Stimulated activated CD8-positive, alpha-beta memory T cell treated with anti-CD3 and anti-CD28 coated beads, Interleukin-4, amount 100 ng/mL, for 4 hours (primary cell): ENCODE data around the gene FGD2.
A peak's percentile ranks its signal among the peaks of the same experiment; 100 is the strongest.

Experiments used
- DNase-seq, 2 donors: peaks; one replicate each; pipeline ENCODE4 v3.0.0-alpha.2; 2020; ENCODE audit warnings: low read depth in 2 of 2, low spot score in 1 of 2

The FGD2 gene, protein sequence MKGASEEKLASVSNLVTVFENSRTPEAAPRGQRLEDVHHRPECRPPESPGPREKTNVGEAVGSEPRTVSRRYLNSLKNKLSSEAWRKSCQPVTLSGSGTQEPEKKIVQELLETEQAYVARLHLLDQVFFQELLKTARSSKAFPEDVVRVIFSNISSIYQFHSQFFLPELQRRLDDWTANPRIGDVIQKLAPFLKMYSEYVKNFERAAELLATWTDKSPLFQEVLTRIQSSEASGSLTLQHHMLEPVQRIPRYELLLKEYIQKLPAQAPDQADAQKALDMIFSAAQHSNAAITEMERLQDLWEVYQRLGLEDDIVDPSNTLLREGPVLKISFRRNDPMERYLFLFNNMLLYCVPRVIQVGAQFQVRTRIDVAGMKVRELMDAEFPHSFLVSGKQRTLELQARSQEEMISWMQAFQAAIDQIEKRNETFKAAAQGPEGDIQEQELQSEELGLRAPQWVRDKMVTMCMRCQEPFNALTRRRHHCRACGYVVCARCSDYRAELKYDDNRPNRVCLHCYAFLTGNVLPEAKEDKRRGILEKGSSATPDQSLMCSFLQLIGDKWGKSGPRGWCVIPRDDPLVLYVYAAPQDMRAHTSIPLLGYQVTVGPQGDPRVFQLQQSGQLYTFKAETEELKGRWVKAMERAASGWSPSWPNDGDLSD

DNA sequence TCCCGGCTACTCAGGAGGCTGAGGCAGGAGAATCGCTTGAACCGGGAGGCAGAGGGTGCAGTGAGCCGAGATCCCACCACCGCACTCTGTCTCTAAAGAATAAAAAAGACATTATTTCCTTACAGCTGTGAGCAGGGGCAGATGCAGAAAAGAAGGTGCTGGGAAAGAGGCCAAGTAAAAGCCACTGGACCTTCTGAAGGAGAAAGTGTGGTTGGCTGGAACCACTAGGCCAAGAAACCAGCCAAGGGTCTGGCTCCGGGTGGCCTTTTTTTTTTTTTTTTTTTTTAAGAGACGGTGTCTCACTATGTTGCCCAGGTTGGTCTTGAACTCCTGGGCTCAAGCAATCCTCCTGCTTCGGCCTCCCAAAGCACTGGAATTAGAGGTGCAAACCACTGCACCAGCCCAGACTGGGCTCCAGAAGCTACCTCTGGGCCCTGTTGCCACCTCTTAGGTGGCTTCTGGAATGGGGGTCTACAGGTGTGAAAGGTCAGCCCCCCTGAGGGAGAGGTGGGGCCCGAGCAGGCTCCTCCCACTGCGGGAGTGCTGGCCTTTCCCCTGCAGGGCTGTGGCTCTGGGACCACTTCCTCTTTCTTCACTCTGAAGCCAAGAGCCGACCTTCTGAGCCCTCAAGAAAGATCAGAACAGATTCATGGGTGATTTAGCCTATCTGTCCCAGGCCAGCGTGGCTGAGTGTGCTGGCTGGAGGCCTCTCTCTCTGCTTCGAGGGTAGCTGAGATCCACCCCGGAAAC, at the start of gene FGD2:
TSS of gene FGD2 (plus strand) at position 595 of the 750 bp plus-strand sequence. CDS start 163 bp downstream, outside the sequence.
- DNase-seq = no peak

DNA sequence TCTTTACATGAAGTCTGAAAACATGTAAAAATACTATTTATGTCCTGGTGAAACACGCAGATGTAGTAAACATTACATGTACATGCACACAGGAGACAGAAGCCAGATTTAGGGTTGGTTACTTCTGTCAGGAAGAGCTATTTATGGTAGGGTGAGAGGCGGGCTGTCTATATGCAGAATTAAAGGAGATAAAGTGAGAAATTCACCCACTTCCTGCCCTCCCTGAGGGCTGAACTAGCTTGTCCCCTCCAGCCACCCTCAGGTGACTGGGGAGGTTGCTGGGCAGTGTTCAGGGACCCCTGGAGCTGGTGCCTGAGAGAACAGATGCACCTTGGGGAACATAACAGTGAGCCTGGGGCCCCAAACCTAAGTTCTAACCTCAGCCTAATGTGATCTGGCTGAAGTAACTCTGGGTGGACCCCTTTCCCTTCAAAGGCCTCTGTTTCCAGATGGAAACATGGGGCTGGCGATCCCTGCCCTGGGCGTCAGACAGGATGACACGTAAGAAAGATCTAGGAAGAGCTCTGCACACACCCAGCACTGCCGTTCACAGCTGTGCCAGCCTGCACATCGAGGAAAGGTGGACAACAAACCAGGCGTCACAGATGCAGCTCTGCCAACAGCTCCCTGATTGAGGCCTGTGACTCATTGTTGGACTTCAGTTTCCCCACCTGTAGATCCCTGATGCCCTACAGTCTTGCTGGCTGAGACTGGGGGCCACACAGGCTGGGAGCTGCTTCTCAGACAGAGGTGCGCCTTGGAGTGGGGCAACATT, 49.6 kb upstream of the FGD2 start:
- no peak for DNase-seq

DNA sequence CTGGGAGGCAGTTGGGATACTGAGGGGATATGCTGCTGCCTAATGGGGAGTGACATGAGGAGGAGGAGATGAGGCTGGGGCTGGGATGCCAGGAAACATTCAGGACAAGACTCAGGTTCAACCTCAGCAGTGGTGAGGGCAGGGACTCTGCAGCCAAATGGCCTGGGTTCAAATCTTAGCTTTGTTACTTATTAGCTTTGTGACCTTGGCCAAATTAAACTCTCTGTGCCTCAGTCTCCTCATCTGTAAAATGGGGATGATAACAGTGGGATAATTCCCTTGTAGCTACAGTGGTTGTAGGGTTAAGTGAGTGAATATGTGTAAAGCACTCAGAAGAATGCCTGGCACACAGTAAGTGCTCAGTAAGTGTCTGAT, 49.0 kb upstream of the FGD2 start:
- DNase-seq = no peak

GRCh38 chr6:36957773-36958271, 47.6 kb upstream of the FGD2 start:
- DNase-seq = no peak

- DNase-seq = no peak
These were observed 46.5 kb upstream of the FGD2 start for GRCh38 chr6:36958775-36959554.

DNA sequence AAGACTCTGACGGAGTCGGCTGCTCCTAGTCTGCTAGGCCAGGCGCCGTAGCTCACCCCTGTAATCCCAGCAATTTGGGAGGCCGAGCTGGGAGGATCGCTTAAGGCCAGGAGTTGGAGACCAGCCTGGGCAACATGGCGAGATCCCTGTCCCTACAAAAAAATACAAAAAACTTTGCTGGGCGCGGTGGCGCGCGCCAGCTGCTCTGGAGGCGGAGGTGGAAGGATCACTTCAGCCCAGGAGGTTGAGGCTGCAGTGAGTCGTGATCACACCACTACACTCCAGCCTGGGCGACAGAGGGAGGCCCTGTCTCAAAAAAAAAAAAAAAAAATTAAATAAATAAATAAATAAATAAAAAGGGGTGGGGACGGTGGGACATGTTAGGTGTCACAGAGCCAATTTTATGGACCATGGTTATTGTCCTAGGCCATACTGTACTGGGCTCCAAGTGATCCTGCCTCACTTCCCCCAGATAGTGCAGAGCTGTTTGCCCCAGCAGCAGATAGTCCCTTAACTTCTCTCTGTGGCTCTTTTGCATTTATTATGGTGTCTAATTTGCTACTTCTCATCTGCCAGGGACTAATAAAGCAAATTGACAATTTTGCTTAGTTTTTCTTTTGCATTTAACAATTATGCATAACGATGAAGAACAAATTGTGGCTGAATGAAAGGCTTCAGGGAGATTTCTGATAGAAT, 45.8 kb upstream of the FGD2 start:
- no peak for DNase-seq

DNA sequence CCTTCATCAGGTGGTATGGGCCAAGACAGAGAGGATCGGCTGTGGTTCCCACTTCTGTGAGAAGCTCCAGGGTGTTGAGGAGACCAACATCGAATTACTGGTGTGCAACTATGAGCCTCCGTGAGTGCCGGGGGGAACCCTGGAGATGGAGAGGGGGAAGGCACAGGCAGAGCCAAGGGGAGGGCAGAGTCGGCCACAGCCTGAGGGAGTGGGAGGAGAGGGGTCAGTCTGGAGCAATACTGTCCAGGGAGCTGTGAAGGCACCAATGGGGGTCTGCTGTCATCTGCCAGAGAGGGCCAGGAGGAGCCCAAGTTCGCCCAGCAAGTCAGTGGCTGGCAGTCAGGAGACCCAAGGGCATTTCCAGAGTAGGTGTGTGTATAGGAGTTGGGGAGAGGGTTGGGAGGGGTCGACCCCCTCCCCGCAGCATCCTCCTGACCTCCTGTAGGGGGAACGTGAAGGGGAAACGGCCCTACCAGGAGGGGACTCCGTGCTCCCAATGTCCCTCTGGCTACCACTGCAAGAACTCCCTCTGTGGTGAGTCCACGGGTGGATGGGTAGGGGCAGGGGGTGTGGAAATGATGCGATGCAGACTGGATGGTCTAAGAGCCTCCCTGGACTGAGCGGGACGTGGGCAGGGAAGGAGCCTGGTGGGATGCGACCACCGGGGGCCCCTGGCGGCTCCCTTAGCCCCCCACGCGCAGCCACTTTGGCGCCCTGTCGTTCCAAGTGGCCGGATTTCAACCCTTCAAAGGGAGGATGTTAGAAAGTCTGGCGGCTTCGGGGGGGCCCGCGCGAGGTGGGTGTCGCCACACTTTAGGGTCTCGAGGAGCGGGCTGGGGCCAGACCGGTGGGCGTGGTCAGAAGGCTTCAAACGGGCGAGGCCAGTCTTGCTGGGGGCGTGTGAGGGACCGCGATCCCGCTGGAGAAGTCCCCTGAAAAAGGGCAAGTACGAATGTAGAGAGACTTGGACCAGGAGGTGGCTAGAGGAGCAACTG, 43.7 kb upstream of the FGD2 start:
- no peak for DNase-seq

- DNase-seq = peak; percentile 28 to 40
These were observed 42.6 kb upstream of the FGD2 start for GRCh38 chr6:36962874-36963273.

- DNase-seq = no peak
These were observed 41.8 kb upstream of the FGD2 start for GRCh38 chr6:36963451-36964290.

DNA sequence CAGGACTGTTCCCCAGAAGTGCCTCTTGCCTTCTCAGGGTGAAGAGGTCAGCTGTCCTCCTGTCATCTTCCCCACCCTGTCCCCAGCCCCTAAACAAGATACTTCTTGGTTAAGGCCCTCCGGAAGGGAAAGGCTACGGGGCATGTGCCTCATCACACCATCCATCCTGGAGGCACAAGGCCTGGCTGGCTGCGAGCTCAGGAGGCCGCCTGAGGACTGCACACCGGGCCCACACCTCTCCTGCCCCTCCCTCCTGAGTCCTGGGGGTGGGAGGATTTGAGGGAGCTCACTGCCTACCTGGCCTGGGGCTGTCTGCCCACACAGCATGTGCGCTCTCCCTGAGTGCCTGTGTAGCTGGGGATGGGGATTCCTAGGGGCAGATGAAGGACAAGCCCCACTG, 41.1 kb upstream of the FGD2 start:
- no peak for DNase-seq

DNA sequence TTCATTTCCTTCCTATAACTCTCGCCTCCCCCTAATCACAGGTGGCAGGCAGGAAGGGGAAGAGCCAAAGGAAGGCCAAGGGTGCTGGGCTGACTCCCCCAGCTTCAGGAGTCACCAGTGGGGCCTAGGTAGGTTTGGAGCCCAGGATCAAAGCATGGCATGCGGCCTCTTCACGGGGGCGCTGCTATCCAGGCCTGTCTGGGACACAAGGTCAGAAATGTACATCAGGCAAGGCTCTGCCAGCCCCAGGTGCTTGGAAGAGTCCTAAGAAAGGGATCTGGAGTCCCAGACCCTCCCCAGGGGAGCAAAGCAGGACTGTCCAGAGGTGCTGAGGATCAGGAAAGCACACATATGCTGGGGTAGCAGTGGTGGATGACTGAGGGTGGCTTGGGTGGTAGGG, 40.5 kb upstream of the FGD2 start:
- no peak for DNase-seq

DNA sequence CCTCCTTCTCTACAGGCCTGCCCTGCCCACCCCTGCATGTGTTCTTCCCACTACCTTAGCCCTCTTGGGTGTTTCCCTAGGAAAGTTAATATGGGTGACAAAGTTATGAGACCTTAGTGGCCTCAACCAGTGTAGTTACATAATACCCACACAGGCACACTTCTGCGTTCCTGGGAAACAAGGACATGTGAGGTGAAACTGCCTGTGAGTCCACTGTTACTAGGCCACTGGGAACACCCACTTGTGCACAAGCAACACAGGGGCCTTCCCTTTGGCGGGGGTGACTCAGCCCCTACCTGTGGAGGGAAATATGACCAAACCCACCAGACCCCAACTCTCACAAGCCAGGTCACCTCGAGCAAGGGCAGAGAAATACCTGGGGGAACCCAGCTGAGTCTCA, 38.2 kb upstream of the FGD2 start:
- no peak for DNase-seq

GRCh38 chr6:36967757-36968156, 37.7 kb upstream of the FGD2 start:
- no peak for DNase-seq

DNA sequence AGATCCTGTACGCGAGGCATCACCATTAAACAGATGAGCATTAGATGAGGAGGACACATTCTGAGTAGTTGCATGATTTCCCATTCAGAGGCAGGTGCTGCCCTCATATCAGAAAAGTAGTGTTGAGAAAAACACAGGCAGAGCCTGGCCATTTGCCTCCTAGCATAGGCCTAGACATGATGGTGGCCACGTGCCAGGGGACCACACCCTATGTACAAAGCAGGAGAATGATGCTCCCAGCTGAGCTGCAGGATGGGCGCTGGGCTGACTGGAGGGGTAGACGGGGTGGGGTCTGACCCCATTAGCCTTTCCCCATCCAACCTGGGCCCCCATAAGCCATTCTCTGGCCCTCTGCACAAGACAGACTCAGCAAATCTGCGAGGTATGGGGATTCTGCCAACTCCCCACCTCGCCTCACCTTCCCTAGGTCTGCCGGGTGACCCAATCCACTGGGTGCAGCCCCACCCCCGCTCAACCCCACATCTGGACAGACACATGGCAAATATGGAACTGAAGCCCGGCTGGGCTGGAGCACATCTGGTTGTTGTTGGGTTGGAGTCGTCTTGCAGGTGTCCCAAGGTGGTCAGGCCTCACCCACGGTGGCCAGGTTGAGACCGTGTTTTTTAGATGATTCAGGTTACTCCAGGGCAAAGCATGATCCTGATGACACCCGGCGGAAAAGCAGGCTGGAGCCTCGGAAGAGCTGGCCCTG, 37.0 kb upstream of the FGD2 start:
- DNase-seq = no peak

DNA sequence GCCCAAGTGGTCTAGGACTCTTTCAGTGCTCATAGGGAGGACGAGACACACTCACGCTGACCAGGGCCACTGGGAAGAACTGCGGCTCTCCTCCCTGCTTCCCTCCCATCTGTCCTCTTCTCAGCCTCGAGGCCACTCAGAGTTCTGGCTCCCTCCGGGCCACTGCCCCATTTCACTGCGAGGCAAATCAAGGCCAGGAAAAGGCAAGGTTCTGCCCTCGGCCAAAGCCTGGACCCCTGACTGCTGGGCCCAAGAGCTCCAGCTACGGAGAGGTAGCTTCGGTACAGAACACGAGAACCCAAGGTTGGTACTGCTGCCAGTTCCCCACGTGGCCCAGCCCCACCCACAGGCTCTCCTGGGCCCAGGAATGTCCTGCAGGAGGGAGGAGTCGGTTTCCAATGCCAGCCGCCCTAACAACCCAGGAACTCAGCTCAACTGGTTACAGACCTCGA, 36.2 kb upstream of the FGD2 start:
- no peak for DNase-seq

DNA sequence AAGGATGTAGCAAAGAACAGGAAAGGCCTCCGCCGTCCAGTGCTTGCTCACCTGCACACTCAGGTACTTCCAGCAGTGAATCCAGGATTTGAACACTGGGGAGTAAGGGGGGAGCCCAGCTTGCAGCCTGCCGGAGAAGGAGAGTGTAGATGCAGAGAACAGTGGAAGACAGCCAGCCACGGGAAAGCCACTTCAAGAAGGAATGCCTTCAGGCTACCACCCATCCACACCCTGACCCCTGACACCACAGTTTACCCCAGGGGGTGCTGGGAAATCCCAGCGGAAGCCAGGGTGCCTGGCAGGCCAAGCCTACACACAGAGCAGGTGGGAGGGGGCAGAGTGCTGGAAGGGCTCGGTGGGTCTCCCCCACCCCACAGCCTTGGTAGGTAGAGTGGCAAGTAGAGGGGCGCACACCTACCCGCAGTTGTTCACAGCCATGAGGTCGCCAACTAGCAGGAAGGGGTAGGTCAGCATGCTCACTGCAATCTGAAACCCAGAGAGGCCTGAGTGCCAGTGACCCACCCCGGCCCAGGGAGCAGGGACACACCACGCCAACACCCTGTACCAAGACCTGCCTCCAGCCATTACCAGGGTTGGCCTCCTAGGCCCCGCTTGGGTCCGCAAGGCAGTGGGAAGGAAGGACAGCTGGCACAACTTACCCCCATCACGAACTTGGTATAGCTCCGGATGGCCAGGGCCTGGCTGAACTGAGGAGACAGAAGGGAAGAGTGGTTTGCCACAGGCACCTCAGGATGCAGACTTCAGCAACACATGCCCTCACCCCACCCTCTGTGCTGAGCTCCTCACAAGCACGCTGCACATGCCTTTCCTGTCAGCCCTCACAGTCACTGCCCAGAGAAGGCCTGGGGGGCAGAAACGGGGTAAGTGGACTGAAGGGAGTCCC, 35.2 kb upstream of the FGD2 start:
- no peak for DNase-seq
